OCI-LY3 (cell line): ENCODE measurements around the gene CCDC69.

Experiments used
- EZH2phosphoT487 ChIP-seq: fragments of 200-600 bp; shearing (Covaris generic); IDR thresholded peaks from 2 replicates; pipeline ENCODE4 v1.6.1; 2018; ENCODE audit warnings: antibody characterized with exemption, mixed run types, low read depth
- TF ChIP-seq, protein P1 (sequence below): fragments of 200-600, 300-600 bp; sonication (generic); IDR thresholded peaks from 2 replicates; pipeline ENCODE4 v1.5.1; 2014; ENCODE audit warnings: antibody characterized with exemption, low read length, low read depth

DNA sequence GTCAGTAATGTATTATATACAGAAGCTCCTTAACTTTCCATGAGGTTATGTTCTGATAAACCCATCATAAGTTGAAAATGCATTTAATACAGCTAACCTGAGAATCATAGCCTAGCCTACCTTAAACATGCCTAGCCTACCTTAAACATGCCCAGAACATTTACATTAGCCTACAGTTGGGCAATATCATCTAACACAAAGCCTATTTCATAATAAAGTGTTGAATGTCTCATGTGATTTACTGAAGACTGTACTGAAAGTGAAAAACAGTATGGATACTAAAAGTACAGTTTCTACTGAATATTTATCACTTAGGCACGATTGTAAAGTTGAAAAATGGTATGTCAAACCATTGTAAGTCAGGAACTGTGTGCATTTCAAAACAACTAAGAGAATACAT lies 30.7 kb upstream of the CCDC69 start:
- TF ChIP-seq, protein P1, sequence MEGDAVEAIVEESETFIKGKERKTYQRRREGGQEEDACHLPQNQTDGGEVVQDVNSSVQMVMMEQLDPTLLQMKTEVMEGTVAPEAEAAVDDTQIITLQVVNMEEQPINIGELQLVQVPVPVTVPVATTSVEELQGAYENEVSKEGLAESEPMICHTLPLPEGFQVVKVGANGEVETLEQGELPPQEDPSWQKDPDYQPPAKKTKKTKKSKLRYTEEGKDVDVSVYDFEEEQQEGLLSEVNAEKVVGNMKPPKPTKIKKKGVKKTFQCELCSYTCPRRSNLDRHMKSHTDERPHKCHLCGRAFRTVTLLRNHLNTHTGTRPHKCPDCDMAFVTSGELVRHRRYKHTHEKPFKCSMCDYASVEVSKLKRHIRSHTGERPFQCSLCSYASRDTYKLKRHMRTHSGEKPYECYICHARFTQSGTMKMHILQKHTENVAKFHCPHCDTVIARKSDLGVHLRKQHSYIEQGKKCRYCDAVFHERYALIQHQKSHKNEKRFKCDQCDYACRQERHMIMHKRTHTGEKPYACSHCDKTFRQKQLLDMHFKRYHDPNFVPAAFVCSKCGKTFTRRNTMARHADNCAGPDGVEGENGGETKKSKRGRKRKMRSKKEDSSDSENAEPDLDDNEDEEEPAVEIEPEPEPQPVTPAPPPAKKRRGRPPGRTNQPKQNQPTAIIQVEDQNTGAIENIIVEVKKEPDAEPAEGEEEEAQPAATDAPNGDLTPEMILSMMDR = no peak
- TF ChIP-seq EZH2phosphoT487 = no peak
